ENCODE measurements around the gene CTSZ. TPM values are rescaled to one million over a fixed set of nuclear protein-coding genes. Genes with fewer than 3 reads are reported as not detected.

CTSZ gene
- total and polyA plus RNA-seq, 2 of the 4 experiments (the other 2 are of a cell fraction), result 46.1 to 88.5 TPM

- POLR2A ChIA-PET (ENCODE audit: unreplicated experiment), result interaction anchor here (0.8 kb wide), 1 partner anchor 37 kb away, joined by 3 read pairs; no protein-coding TSS in a partner anchor
- H2BK120ac ChIP-seq (ENCODE audit: low read depth, low read length), result no peak overlapping the region
- no peak overlapping the region for H2AK9ac ChIP-seq (replicated peaks; ENCODE audit: low read depth, low read length, poor library complexity)
- peaks cover 70% of the 10 kb centered on the region for H3K36me3 ChIP-seq (ENCODE audit: control insufficient read depth, insufficient read depth, low read length)
- no peak overlapping the region for H4K8ac ChIP-seq (ENCODE audit: low read depth in 2 of 2, low read length in 2 of 2)
- no peak overlapping the region for H2BK5ac ChIP-seq (ENCODE audit: low read depth, low read length, poor library complexity, severe bottlenecking)
- no peak overlapping the region for H3K18ac ChIP-seq (ENCODE audit: low read depth, low read length)
- H4K91ac ChIP-seq (ENCODE audit: insufficient read depth, low read depth, low read length), result no peak overlapping the region
- H4K20me1 ChIP-seq (ENCODE audit: insufficient read depth, low read length), result peaks cover 15% of the 10 kb centered on the region
- H3K27ac ChIP-seq (ENCODE audit: insufficient read depth, low read length), result peak overlapping the region; percentile 10; the same call in 1 of the 2 replicates
- dilution Hi-C loops (cut with HindIII; ENCODE audit: low sequenced_read_pairs, unreplicated experiment) (no loop called here), in situ Hi-C loops (cut with MboI; ENCODE audit: low sequenced_read_pairs) (no loop called here), intact Hi-C loops (cut with micrococcal nuclease) (no loop called here)
- ATAC-seq (ENCODE audit: low read depth), result no peak; the same call in 1 of the 2 replicates
- peaks cover 26 to 56% of the 10 kb centered on the region in 2 experiments for H3K79me1 ChIP-seq (ENCODE audit: low read depth in 1 of 2, low read length in 2 of 2)
- no peak overlapping the region for H3K4ac ChIP-seq (ENCODE audit: low read depth, low read length)
- no peak overlapping the region for H3K4me3 ChIP-seq (ENCODE audit: insufficient read depth, low read depth, low read length)
- H2AK5ac ChIP-seq (ENCODE audit: low read depth, low read length), result no peak overlapping the region
- BruUV-seq (replicated peaks), result no TSS peak
- H3K23ac ChIP-seq (ENCODE audit: low read depth, low read length), result no peak overlapping the region
- peak overlapping the region; percentile 58; the same call in 1 of the 2 replicates for H3K4me2 ChIP-seq (ENCODE audit: low read depth, low read length)
- H2AFZ ChIP-seq (replicated peaks; ENCODE audit: low read length, poor library complexity), result no peak overlapping the region
- peak; percentile 6 for DNase-seq
- no peak overlapping the region for H3K14ac ChIP-seq (replicated peaks; ENCODE audit: low read depth, low read length)
- peaks cover 6% of the 10 kb centered on the region; the same call in 1 of the 2 replicates for H3K4me1 ChIP-seq (ENCODE audit: control insufficient read depth, insufficient read depth, low read length)
- H3K27me3 ChIP-seq (ENCODE audit: control insufficient read depth, insufficient read depth, low read length), result no peaks in the 10 kb centered on the region
- no peak overlapping the region for H3K56ac ChIP-seq (ENCODE audit: extremely low read depth, insufficient read depth, low read length)
- H2BK20ac ChIP-seq (ENCODE audit: low read depth, low read length), result no peak overlapping the region
- H3K9ac ChIP-seq (ENCODE audit: low read depth, low read length), result no peak overlapping the region
- H3K9me1 ChIP-seq (ENCODE audit: insufficient read depth, low read length), result peaks cover 21% of the 10 kb centered on the region
- H3K9me3 ChIP-seq (ENCODE audit: control insufficient read depth, insufficient read depth, low read length), result no peaks in the 10 kb centered on the region
- H2BK15ac ChIP-seq (ENCODE audit: low read depth, low read length), result no peak overlapping the region
- H4K5ac ChIP-seq (ENCODE audit: low read depth, low read length), result no peak overlapping the region
- CTCF ChIA-PET, result interaction anchor here (0.9 to 1.3 kb wide), 2 partner anchors 10 to 28 kb away, joined by 3 to 4 read pairs; partner anchors contain the start of gene NELFCD
- TF ChIP-seq MAFK (IDR thresholded peaks at IDR 0.05; ENCODE audit: low read depth, low read length) (no peak), POLR2A (IDR thresholded peaks at IDR 0.05; ENCODE audit: low read depth, low read length) (no peak), FOS (IDR thresholded peaks at IDR 0.05; ENCODE audit: low read depth, low read length) (no peak)
- 86% methylated on average over 7 of the region's 9 CpGs; no CpG with 5 or more reads in 1 of the 2 experiments for WGBS, 2 experiments (ENCODE audit: extremely low coverage in 2 of 2, insufficient read length in 1 of 2)
These were observed 15.3 kb downstream of the CTSZ start for GRCh38 chr20:58991715-58992114.

Measured in IMR-90 (cell line).